Measurements from ENCODE around the gene SEPHS1.

SEPHS1 gene

DNA sequence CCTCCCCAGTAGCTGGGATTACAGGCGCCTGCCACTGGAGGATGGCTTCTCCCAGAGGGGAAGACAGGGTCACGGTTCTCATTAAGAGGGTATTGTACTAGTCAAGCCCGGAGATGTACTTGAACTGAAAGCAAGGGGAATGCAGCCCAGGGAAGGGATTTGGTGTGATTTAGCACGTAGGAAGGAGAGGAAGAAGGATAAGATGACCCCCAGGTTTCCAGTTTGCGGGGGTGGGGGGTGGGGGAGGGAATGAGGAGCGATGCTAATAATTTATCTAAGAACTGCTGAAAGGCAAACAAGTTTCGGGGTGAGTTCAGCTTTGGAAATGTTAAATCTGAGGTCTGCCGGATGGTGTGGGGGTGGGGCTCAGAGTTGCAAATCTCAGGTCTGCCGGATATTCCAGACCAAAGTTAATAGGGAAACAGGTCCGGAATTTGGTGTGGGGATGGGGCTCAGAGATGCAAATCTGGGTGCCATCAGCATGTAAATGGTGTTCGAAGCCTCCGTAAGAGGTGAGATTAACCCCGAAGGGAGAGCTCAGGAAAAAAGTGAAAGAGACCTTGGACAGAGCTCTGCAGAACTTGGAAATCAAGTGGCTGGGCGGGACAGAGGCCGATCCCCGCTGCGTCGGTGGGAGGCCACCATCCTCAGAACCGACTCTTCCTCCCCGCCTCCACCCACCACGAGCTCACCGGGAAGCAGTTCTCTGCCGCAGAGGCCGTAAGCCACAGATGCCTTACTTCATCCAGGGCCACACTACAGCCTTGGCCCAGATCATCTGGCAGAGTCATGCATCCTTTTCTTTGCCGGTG lies 1.6 kb upstream of the SEPHS1 start:
- H3K4me3 ChIP-seq (ENCODE audit: low read depth, low read length), result peak overlapping the region; percentile 78
- TF ChIP-seq, protein P1, sequence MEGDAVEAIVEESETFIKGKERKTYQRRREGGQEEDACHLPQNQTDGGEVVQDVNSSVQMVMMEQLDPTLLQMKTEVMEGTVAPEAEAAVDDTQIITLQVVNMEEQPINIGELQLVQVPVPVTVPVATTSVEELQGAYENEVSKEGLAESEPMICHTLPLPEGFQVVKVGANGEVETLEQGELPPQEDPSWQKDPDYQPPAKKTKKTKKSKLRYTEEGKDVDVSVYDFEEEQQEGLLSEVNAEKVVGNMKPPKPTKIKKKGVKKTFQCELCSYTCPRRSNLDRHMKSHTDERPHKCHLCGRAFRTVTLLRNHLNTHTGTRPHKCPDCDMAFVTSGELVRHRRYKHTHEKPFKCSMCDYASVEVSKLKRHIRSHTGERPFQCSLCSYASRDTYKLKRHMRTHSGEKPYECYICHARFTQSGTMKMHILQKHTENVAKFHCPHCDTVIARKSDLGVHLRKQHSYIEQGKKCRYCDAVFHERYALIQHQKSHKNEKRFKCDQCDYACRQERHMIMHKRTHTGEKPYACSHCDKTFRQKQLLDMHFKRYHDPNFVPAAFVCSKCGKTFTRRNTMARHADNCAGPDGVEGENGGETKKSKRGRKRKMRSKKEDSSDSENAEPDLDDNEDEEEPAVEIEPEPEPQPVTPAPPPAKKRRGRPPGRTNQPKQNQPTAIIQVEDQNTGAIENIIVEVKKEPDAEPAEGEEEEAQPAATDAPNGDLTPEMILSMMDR (IDR thresholded peaks at IDR 0.05; ENCODE audit: insufficient read depth, low read depth, low read length, missing control alignments), result no peak
- peak; percentile 44 for DNase-seq (ENCODE audit: low read depth)

DNA sequence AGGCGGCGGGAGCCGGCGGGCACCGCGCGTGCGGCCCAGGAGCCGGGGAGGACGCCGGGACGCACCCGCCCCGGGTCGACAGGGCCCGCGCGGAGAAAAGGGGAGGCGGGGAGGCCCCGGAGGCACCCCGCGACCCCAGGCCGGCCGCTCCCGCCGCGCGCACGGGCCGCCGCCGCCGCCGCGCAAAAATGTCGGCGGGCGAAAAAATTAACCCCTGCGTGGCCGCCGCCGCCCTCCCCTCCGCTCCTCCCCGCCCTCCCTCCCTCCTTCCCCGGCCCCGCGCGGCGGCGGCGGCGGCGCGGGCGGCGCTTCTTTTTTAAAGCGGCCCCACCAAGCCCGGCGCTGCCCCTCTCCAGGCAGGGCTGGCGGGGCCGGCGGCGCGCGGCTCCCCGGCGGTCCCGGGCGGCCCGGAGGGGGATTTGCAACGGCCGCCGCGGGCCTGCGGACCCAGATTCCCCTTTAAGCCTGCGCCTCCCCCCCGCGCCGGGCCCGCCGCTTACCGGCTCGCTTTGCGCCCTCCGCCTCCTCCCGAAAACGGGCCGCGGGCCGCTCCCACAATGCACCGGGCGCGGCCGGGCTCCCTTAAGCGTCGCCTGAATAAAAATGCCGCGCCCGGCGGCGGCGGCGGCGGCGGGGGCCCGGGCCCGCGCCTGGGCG lies 465 bp downstream of the SEPHS1 start:
- peak overlapping the region; percentile 31; the same call in 1 of the 2 replicates for H3K4me3 ChIP-seq (ENCODE audit: low read depth, low read length)
- peak; percentile 91 for DNase-seq (ENCODE audit: low read depth)
- TF ChIP-seq, protein P1 (IDR thresholded peaks at IDR 0.05; ENCODE audit: insufficient read depth, low read depth, low read length, missing control alignments), result no peak

DNA sequence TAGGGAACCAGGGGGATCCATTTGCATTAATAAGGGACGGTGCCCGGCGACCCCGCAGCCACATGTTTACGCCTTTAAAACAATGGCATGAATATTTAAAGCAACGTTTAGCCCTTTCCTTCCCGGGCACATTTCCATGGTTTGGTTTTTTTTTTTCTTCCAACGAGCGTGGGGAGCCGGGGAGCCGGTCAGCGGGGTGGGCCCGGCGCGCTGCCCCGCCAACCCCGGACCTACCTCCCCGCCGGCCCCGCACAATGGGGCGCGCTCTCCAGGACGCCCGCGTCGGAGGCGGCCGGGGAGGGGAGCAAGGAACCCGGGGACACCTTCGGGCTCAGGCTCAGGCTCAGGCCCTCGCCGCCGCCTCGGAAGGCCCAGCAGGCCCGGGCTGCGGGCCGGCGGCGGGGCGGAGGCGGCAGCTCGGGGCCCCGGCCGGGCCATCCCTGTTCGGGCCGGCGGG lies 1.0 kb downstream of the SEPHS1 start:
- H3K4me3 ChIP-seq (ENCODE audit: low read depth, low read length), result peak overlapping the region; percentile 63
- TF ChIP-seq, protein P1 (IDR thresholded peaks at IDR 0.05; ENCODE audit: insufficient read depth, low read depth, low read length, missing control alignments), result no peak
- peak; percentile 48 for DNase-seq (ENCODE audit: low read depth)

DNA sequence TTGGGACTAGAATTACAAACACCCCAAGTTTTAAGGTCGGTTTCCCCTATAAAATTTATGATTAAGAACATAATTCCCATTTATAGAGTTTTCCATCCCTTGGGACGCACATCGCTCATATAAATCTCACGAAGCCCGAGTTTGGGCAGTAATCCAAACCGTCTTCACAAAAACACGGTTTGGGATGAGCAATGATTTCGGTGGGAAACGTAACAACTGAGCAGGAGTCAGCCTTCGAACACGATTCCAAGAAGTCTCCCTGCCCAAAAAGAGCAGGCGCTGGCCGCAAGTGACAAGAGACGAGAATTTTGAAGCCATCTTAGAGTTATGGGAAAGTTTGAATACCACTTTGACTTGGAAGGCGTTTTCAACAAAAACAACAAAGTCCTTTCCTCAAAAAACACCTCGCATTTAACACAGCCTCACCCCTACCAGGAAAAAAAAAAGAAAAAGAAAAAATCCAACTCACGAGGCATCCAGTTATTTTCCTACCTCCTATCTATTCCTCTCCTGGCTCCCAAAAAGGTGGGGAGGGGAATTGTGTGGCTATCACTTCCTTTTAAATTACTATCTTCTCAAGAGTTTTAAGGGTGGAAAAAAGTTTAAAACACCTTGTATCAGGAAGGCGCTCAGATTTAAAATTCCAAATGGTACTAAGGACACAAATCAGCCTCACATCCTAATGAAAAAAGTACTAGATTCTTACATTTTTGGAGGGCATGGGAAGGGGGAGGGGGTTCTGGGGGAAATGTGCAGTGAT lies 1.6 kb downstream of the SEPHS1 start:
- H3K4me3 ChIP-seq (ENCODE audit: low read depth, low read length), result peak overlapping the region; percentile 63
- no peak for DNase-seq (ENCODE audit: low read depth)
- TF ChIP-seq, protein P1 (IDR thresholded peaks at IDR 0.05; ENCODE audit: insufficient read depth, low read depth, low read length, missing control alignments), result no peak

DNA sequence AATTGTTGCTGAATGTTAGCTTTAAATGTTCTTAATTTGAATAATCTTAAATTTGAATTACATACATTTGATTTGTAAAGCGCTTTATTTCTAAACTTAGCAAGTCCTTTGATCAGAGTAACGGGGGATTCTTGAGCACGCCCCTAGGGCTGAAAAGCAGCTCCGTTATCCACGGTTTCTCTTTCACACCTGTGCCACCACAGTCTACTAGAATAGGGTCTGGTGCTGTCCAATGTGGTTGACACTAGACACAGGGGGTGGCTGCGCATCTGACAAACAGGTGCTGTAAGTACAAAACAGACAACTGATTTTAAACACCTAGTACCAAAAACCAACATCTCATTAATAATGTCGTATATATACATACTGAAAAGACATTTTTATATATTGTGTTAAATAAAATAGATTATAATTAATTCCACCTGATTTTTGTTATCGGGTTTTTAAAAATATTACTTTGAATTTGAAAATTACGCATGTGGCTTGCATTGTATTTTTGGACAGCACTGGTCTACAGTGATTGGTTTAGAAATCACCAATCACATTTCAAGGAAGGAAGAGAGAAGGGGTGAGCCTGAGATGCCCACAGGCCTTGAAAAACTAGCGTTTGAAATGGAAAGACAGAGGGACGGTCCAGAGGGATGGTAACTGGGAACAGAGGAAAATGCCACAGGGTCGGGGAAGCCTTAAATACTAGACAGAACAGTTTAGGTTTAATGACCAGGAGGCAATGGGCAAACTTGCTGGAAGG lies 7.3 kb downstream of the SEPHS1 start:
- peak overlapping the region; percentile 46 for H3K4me3 ChIP-seq (ENCODE audit: low read depth, low read length)
- TF ChIP-seq, protein P1 (IDR thresholded peaks at IDR 0.05; ENCODE audit: insufficient read depth, low read depth, low read length, missing control alignments), result no peak
- peak; percentile 88 for DNase-seq (ENCODE audit: low read depth)

DNA sequence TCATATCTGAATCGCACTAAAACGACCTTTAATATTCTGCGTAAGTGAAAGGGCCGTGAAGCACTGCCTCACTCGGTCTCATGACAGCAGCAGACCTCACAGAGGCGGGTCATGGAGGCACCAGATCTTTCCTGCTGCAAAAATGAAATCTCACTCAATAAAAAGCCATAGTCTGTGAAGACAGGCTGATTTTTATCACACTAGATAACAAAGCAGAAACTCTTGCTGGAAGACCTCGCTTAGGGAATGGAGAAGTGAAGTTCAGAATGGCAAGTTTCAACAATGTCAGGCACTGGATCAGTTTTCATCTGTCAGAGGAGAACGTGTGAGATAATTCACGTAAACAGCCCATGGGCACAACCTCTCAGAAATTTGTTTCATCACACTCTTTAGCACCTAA lies 8.0 kb downstream of the SEPHS1 start:
- DNase-seq (ENCODE audit: low read depth), result no peak
- H3K4me3 ChIP-seq (ENCODE audit: low read depth, low read length), result peak overlapping the region; percentile 46
- TF ChIP-seq, protein P1 (IDR thresholded peaks at IDR 0.05; ENCODE audit: insufficient read depth, low read depth, low read length, missing control alignments), result no peak
